Endodermal cell (in vitro differentiated cells): ENCODE measurements around the gene TPGS1. TPM values are rescaled to one million over a fixed set of nuclear protein-coding genes. Genes with fewer than 3 reads are reported as not detected.

ENCODE experiments used
- DNase-seq: peaks from one replicate; pipeline ENCODE4 v3.0.0-alpha.2; 2017
- H3K27ac ChIP-seq: 2 replicates; pipeline ENCODE4 v1.5.1; 2013; ENCODE audit warnings: mild to moderate bottlenecking, low read depth, low read length, moderate library complexity
- H3K27me3 ChIP-seq: 2 replicates; pipeline ENCODE4 v1.6.1; 2013; ENCODE audit warnings: mild to moderate bottlenecking, low read length, moderate library complexity; ENCODE audit not compliant: insufficient read depth, control insufficient read depth, poor library complexity, severe bottlenecking
- H3K36me3 ChIP-seq: 2 replicates; pipeline ENCODE4 v1.7.0; 2013; ENCODE audit warnings: mild to moderate bottlenecking, low read length, moderate library complexity; ENCODE audit not compliant: control insufficient read depth, insufficient read depth
- H3K4me1 ChIP-seq: one replicate; pipeline ENCODE4 v1.7.0; 2013; ENCODE audit warnings: low read length; ENCODE audit not compliant: control insufficient read depth, insufficient read depth
- H3K4me3 ChIP-seq: 2 replicates; pipeline ENCODE4 v1.5.1; 2013; ENCODE audit warnings: mild to moderate bottlenecking, low read length, moderate library complexity
- H3K9ac ChIP-seq: 2 replicates; pipeline ENCODE4 v1.6.1; 2013; ENCODE audit warnings: mild to moderate bottlenecking, low read length, moderate library complexity; ENCODE audit not compliant: poor library complexity, severe bottlenecking; ENCODE audit errors: extremely low read depth
- H3K9me3 ChIP-seq: 2 replicates; pipeline ENCODE4 v1.6.1; 2013; ENCODE audit warnings: mild to moderate bottlenecking, low read length, moderate library complexity; ENCODE audit not compliant: control insufficient read depth
- H3K27ac Mint-ChIP-seq: 2 replicates; pipeline ENCODE4 v1.8.0; 2020; ENCODE audit warnings: mixed read lengths
- H3K27me3 Mint-ChIP-seq: 2 replicates; pipeline ENCODE4 v1.8.0; 2021; ENCODE audit warnings: mild to moderate bottlenecking, mixed read lengths; ENCODE audit not compliant: insufficient read depth
- H3K36me3 Mint-ChIP-seq: 2 replicates; pipeline ENCODE4 v1.8.0; 2020; ENCODE audit warnings: low read depth, mixed read lengths
- H3K4me1 Mint-ChIP-seq: 2 replicates; pipeline ENCODE4 v1.8.0; 2020; ENCODE audit warnings: mixed read lengths
- H3K4me3 Mint-ChIP-seq: 2 replicates; pipeline ENCODE4 v1.8.0; 2020; ENCODE audit warnings: mild to moderate bottlenecking, moderate library complexity, mixed read lengths
- H3K9me3 Mint-ChIP-seq: 2 replicates; pipeline ENCODE4 v1.8.0; 2020; ENCODE audit warnings: mild to moderate bottlenecking, mixed read lengths
- WGBS, 2 experiments: methylation state at CpG; one replicate each; pipeline versions ENCODE4 v1.1.5 to v1.1.7; 2013; ENCODE audit warnings: missing lambda C conversion rate in 2 of 2, mixed read lengths in 1 of 2; ENCODE audit not compliant: insufficient coverage in 1 of 2, insufficient read length in 1 of 2; 5-methylcytosine and 5-hydroxymethylcytosine counted together
- total RNA-seq, 2 donors: library from RNA; stranded (reverse); fragmentation: NEBNext Ultra II Directional in 1 of 2; extraction: Animal tissue kit (Norgen Biotek cat#: 25700) in 1 of 2; gene quantifications; 2 replicates in 1 of 2; 3 replicates in 1 of 2; pipeline ENCODE4 v1.2.1, GENCODE V29; 2021
- TF ChIP-seq, protein P1 (sequence below): fragments of 200-600 bp; sonication (generic); conservative IDR thresholded peaks from 2 replicates; pipeline ENCODE4 v1.5.0; 2021; ENCODE audit warnings: antibody characterized with exemption, mild to moderate bottlenecking

The TPGS1 gene
- total RNA-seq, 2 donors from 2014 or later, result 11.7 to 13.0 TPM

DNA sequence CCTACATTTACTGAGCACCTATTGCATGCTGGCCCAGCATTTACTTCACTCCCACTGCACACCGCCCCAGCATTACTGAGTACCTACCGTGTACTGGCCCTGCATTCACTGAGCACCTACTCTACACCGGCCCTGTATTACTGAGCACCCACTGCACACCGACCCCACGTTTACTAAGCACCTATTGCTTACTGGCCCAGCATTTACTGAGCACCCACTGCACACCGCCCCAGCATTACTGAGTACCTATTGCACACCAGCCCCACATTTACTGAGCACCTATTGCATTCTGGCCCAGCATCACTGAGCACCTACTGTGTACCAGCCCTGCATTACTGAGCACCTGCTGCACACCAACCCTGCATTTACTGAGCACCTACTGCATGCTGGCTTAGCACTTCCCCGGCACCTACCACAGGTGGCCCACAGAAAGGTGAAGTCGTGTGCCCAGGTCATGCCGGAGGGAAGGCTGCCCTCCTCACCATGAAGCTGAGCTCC lies 6.9 kb downstream of the TPGS1 start:
- Histone ChIP-seq H3K36me3 (peaks cover 5% of the 10 kb centered on the region), H3K27me3 (no peaks in the 10 kb centered on the region), H3K9ac (no peak overlapping the region), H3K9me3 (no peaks in the 10 kb centered on the region), H3K4me1 (peaks cover 6% of the 10 kb centered on the region), H3K27ac (no peak overlapping the region), H3K4me3 (no peak overlapping the region)
- H3K9me3 Mint-ChIP-seq, result no peaks in the 10 kb centered on the region
- WGBS, 2 experiments, result 94 to 98% methylated on average over 9 of the region's 9 CpGs
- no peak overlapping the region for H3K27ac Mint-ChIP-seq
- H3K36me3 Mint-ChIP-seq, result peaks cover 15% of the 10 kb centered on the region
- no peak for DNase-seq
- peaks cover 21% of the 10 kb centered on the region for H3K27me3 Mint-ChIP-seq
- no peak overlapping the region for H3K4me3 Mint-ChIP-seq
- H3K4me1 Mint-ChIP-seq, result peaks cover 11% of the 10 kb centered on the region
- TF ChIP-seq, protein P1, sequence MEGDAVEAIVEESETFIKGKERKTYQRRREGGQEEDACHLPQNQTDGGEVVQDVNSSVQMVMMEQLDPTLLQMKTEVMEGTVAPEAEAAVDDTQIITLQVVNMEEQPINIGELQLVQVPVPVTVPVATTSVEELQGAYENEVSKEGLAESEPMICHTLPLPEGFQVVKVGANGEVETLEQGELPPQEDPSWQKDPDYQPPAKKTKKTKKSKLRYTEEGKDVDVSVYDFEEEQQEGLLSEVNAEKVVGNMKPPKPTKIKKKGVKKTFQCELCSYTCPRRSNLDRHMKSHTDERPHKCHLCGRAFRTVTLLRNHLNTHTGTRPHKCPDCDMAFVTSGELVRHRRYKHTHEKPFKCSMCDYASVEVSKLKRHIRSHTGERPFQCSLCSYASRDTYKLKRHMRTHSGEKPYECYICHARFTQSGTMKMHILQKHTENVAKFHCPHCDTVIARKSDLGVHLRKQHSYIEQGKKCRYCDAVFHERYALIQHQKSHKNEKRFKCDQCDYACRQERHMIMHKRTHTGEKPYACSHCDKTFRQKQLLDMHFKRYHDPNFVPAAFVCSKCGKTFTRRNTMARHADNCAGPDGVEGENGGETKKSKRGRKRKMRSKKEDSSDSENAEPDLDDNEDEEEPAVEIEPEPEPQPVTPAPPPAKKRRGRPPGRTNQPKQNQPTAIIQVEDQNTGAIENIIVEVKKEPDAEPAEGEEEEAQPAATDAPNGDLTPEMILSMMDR, result no peak

DNA sequence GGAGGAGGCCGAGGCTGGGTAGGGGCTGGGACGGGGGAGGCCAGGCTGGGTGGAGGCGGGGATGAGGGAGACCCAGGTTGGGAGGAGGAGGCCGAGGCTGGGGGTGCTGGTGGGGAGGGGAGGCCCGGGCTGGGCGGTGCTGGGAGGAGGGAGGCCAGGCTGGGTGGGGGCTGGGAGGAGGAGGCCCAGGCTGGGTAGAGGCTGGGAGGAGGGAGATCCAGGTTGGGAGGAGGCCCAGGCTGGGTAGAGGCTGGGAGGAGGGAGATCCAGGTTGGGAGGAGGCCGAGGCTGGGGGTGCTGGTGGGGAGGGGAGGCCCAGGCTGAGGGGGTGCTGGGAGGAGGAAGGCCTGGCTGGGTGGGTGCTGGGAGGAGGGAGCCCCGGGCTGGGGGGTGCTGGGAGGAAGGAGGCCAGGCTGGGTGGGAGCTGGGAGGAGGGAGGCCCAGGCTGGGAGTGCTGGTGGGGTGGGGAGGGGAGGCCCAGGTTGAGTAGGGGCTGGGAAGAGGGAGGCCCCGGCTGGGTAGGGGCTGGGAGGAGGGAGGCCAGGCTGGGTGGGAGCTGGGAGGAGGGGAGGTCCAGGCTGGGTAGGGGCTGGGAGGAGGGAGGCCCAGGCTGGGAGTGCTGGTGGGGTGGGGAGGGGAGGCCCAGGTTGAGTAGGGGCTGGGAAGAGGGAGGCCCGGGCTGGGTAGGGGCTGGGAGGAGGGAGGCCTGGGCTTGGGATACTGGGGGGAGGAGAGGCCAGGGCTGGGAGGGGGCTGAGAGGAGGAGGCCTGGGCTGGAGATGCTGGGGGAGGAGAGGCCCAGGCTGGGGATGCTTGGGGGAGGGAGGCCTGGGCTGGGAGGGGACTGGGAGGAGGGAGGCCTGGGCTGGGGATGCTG lies 10.7 kb downstream of the TPGS1 start:
- Mint-ChIP-seq H3K4me3 (no peak overlapping the region), H3K27ac (no peak overlapping the region), H3K9me3 (no peaks in the 10 kb centered on the region), H3K36me3 (peaks cover 9% of the 10 kb centered on the region), H3K27me3 (peaks cover 44% of the 10 kb centered on the region), H3K4me1 (no peaks in the 10 kb centered on the region)
- Histone ChIP-seq H3K4me1 (no peaks in the 10 kb centered on the region), H3K36me3 (no peaks in the 10 kb centered on the region), H3K4me3 (no peak overlapping the region), H3K9ac (no peak overlapping the region), H3K27ac (no peak overlapping the region), H3K27me3 (no peaks in the 10 kb centered on the region), H3K9me3 (no peaks in the 10 kb centered on the region)
- WGBS, 2 experiments, result 80 to 85% methylated on average over 4 to 10 of the region's 10 CpGs
- TF ChIP-seq, protein P1, result no peak
- DNase-seq, result no peak

DNA sequence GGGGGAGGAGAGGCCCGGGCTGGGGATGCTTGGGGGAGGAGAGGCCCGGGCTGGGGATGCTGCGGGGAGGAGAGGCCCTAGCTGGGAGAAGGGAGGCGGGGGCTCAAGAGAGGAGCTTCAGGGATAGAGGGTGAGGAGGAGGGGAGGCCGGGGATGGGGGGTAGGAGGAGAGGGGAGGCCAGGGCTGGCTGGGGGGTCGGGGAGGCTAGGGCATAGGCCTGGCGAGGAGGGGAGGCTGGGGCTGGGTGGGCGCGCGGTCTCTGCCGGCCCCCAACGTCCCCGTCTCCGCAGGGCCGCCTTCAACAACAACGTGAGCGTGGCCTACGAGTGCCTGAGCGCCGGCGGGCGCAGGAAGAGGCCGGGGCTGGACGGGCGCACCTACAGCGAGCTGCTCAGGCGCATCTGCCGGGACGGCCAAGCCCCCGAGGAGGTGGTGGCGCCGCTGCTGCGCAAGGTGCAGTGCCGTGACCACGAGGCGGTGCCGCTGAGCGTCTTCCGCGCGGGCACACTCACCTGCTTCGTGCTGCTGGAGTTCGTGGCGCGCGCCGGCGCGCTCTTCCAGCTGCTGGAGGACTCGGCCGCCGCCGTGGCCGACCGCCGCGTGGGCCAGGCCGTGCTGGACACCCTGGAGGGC lies 11.4 kb downstream of the TPGS1 start:
- peaks cover 39% of the 10 kb centered on the region for H3K27me3 Mint-ChIP-seq
- H3K4me3 Mint-ChIP-seq, result no peak overlapping the region
- no peak overlapping the region for H3K4me3 ChIP-seq

More for the DNA sequence above, 11.4 kb downstream of the TPGS1 start:
- peak; percentile 91 for DNase-seq
- no peaks in the 10 kb centered on the region for H3K4me1 Mint-ChIP-seq
- Histone ChIP-seq H3K9ac (no peak overlapping the region), H3K36me3 (no peaks in the 10 kb centered on the region), H3K9me3 (no peaks in the 10 kb centered on the region), H3K27me3 (no peaks in the 10 kb centered on the region), H3K4me1 (no peaks in the 10 kb centered on the region), H3K27ac (peak overlapping the region; percentile 49)
- WGBS, 2 experiments, result 65 to 76% methylated on average over 35 to 57 of the region's 58 CpGs
- TF ChIP-seq, protein P1, result peak; percentile 55
- no peak overlapping the region for H3K27ac Mint-ChIP-seq
- H3K9me3 Mint-ChIP-seq, result no peaks in the 10 kb centered on the region
- H3K36me3 Mint-ChIP-seq, result peaks cover 9% of the 10 kb centered on the region
